B cell (primary cell): ENCODE results near the gene METAP1D. TPM values are rescaled to one million over a fixed set of nuclear protein-coding genes. Genes with fewer than 3 reads are reported as not detected.

Experiments
- ATAC-seq: fragments of 200-7000 bp; cut with Tn5 transposase; one replicate; pipeline ENCODE4 v1.10.0; 2021; ENCODE audit warnings: low read depth, mild to moderate bottlenecking, moderate number of reproducible peaks, moderate library complexity
- CTCF ChIA-PET: fragments of 350-600 bp; sonication (Branson Sonifier 250); formaldehyde crosslinking; loops from one replicate; lab custom pipeline; 2021; ENCODE audit warnings: antibody characterized with exemption, inconsistent platforms; lab: Charles Lee
- POLR2A ChIA-PET: fragments of 350-600 bp; sonication (Branson Sonifier 250); formaldehyde crosslinking; loops from one replicate; lab custom pipeline; 2021; ENCODE audit warnings: antibody characterized with exemption; lab: Charles Lee
- DNase-seq: peaks from one replicate; pipeline ENCODE4 v3.0.0; 2013
- H2AFZ ChIP-seq: 2 replicates; pipeline ENCODE4 v1.6.1; 2012; ENCODE audit warnings: mild to moderate bottlenecking, low read depth, low read length; ENCODE audit not compliant: insufficient read depth, poor library complexity, severe bottlenecking
- H3K27ac ChIP-seq, 2 donors: 1 replicate in 1 of 2; 2 replicates in 1 of 2; pipeline ENCODE4 v1.5.1; 2012 to 2013; ENCODE audit warnings: low read length in 2 of 2, mild to moderate bottlenecking in 2 of 2, moderate library complexity in 1 of 2
- H3K27me3 ChIP-seq, 4 experiments: fragments of 200-600 bp in 1 of 4; sonication (generic) in 1 of 4; replicated peaks in 1 of 4; 1 replicate in 2 of 4; 2 replicates in 2 of 4; pipeline versions ENCODE4 v1.6.1 to v1.7.0; 2013 to 2016; ENCODE audit warnings: low read length in 3 of 4, mild to moderate bottlenecking in 2 of 4, mixed read lengths in 1 of 4, moderate library complexity in 1 of 4; ENCODE audit not compliant: insufficient read depth in 4 of 4, control insufficient read depth in 3 of 4; ENCODE audit errors: control extremely low read depth in 1 of 4
- H3K36me3 ChIP-seq, 2 experiments: replicated peaks in 1 of 2; 1 replicate in 1 of 2; 2 replicates in 1 of 2; pipeline versions ENCODE4 v1.6.1 to v1.7.1; 2013; ENCODE audit warnings: low read length in 1 of 2; ENCODE audit not compliant: insufficient read depth in 2 of 2, control insufficient read depth in 1 of 2; ENCODE audit errors: control extremely low read depth in 1 of 2, extremely low read depth in 1 of 2
- H3K4me1 ChIP-seq, 2 donors: fragments of 200-600 bp in 1 of 2; sonication (generic) in 1 of 2; 1 replicate in 1 of 2; 2 replicates in 1 of 2; pipeline versions ENCODE4 v1.5.1 to v1.6.1; 2013 to 2017; ENCODE audit warnings: low read length in 2 of 2; ENCODE audit not compliant: control insufficient read depth in 2 of 2, insufficient read depth in 2 of 2
- H3K4me2 ChIP-seq: replicated peaks from 2 replicates; pipeline ENCODE3; 2012; ENCODE audit warnings: mild to moderate bottlenecking, low read depth, low read length; ENCODE audit not compliant: poor library complexity, severe bottlenecking
- H3K4me3 ChIP-seq, 5 experiments: fragments of 200-600 bp in 1 of 5; sonication (generic) in 1 of 5; 1 replicate in 3 of 5; 2 replicates in 2 of 5; pipeline versions ENCODE4 v1.5.1 to v1.7.0; 2011 to 2016; ENCODE audit warnings: low read length in 4 of 5, mild to moderate bottlenecking in 4 of 5, low read depth in 2 of 5, control low read depth in 1 of 5, moderate library complexity in 1 of 5; ENCODE audit not compliant: insufficient read depth in 1 of 5; ENCODE audit errors: control extremely low read depth in 1 of 5, extremely low read depth in 1 of 5
- H3K79me2 ChIP-seq: fragments of 200-600 bp; sonication (generic); one replicate; pipeline ENCODE4 v1.6.0; 2016; ENCODE audit warnings: low read length; ENCODE audit not compliant: control insufficient read depth, insufficient read depth
- H3K9ac ChIP-seq: fragments of 200-600 bp; sonication (generic); 2 replicates; pipeline ENCODE4 v1.6.1; 2017; ENCODE audit warnings: mild to moderate bottlenecking, low read length, moderate library complexity
- H3K9me3 ChIP-seq, 3 donors: one replicate each; pipeline versions ENCODE4 v1.6.1 to v1.7.1; 2013; ENCODE audit warnings: low read length in 2 of 3; ENCODE audit not compliant: control insufficient read depth in 2 of 3, insufficient read depth in 1 of 3; ENCODE audit errors: control extremely low read depth in 1 of 3
- H4K20me1 ChIP-seq: 2 replicates; pipeline ENCODE4 v1.6.0; 2012; ENCODE audit warnings: mild to moderate bottlenecking, low read length; ENCODE audit not compliant: insufficient read depth, control insufficient read depth, poor library complexity, severe bottlenecking
- H3K27ac Mint-ChIP-seq: one replicate; pipeline ENCODE4 v1.8.0; 2021; ENCODE audit warnings: mixed read lengths
- H3K27me3 Mint-ChIP-seq: one replicate; pipeline ENCODE4 v1.8.0; 2021; ENCODE audit warnings: mixed read lengths
- H3K4me1 Mint-ChIP-seq: one replicate; pipeline ENCODE4 v1.8.0; 2021; ENCODE audit warnings: mixed read lengths
- H3K4me3 Mint-ChIP-seq: one replicate; pipeline ENCODE4 v1.8.0; 2021; ENCODE audit warnings: mixed read lengths
- H3K9me3 Mint-ChIP-seq: one replicate; pipeline ENCODE4 v1.8.0; 2022; ENCODE audit warnings: mixed read lengths; ENCODE audit not compliant: insufficient read depth
- CTCF ChIP-seq: fragments of 200-600 bp; IDR thresholded peaks from one replicate; pipeline ENCODE4 v1.8.0; 2022; ENCODE audit warnings: antibody characterized with exemption, mild to moderate bottlenecking
- EZH2 ChIP-seq: IDR thresholded peaks from 2 replicates; pipeline ENCODE4 v1.6.1; 2012; ENCODE audit warnings: borderline replicate concordance, low read depth, mild to moderate bottlenecking, moderate library complexity, low read length; ENCODE audit not compliant: insufficient read depth, poor library complexity, severe bottlenecking
- whole genome bisulfite sequencing: methylation state at CpG from one replicate; pipeline ENCODE4 v1.1.5; 2013; ENCODE audit warnings: missing lambda C conversion rate; ENCODE audit not compliant: insufficient coverage; 5-methylcytosine and 5-hydroxymethylcytosine counted together
- intact Hi-C: fragments of 100-400 bp; cut with micrococcal nuclease; formaldehyde crosslinking; loops from one replicate; pipeline ENCODE4 v1.10.0; 2022
- polyA plus RNA-seq: library from polyadenylated mRNA; depleted of rRNA; stranded (reverse); fragments of >200 nt; gene quantifications from 2 replicates; pipeline ENCODE4 v1.2.3, GENCODE V29; 2012
- total RNA-seq, 2 donors: library from RNA; stranded (reverse); fragments of 120-200 nt in 1 of 2; gene quantifications; 1 replicate in 1 of 2; 2 replicates in 1 of 2; pipeline versions ENCODE4 v1.2.3 to v1.2.4, GENCODE V29; 2013 to 2022

METAP1D gene
- total and polyA plus RNA-seq, 2 donors (not counting 1 experiment from before 2014, with no cell fraction given) = 7.8 to 8.9 TPM

DNA sequence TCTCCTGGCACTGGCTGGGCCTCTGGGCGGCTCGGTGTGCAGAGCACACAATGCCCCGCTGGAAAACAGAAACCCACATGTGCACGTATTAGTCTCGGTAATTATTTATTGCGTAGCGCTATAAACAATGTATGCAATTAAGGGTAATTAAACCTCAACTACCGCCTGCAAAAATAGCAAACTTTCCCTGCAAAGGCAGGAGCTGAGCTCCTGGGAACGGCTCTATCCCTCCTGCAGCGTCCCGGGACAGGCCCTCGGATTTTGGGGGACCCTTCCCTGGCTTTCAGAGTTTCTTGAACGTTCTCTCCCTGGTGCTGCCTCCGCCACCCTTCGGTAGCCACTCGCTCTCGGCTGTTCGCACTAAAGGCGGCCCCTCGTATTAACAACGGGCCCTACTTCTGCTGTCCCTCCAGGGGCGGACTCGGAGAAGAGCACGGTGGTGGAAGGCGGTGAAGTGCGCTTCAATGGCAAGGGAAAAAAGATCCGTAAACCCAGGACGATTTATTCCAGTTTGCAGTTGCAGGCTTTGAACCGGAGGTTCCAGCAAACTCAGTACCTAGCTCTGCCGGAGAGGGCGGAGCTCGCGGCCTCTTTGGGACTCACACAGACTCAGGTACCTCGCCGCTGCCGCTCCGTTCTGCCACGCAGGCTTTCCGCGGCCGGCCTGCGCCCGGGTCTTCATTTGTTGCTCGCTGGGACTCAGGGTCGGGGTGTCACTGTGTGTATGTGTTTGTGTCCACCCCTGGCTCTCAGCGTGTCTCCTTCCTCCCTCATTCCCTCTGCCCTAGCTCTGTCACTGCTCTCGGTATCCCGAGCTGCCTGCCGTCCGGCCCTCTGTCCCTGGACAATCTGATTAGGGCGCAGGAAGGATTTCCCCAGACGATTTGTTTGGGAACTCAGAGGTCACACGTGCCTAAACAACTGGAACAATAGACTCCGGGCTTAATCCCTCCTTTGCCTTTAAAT lies 86.8 kb downstream of the METAP1D start:
- ChIA-PET CTCF (interaction anchor here (10.1 kb wide), 1 partner anchor 18 kb away, joined by 58 read pairs; the partner anchor contains the start of gene DLX2), POLR2A (interaction anchor here (0.6 to 0.8 kb wide), 2 partner anchors 16 to 192 kb away, joined by 3 read pairs; partner anchors contain the start of genes DLX2 and SLC25A12)
- peak; percentile 65 for DNase-seq
- H3K4me1 ChIP-seq = peaks cover 51 to 71% of the 10 kb centered on the region in 2 donors
- ATAC-seq = no peak
- H3K4me3 ChIP-seq = no peak overlapping the region
- no peaks in the 10 kb centered on the region for H3K79me2 ChIP-seq
- H3K27ac Mint-ChIP-seq = peak overlapping the region; percentile 71
- H3K4me3 Mint-ChIP-seq = peak overlapping the region; percentile 60
- peaks cover 2 to 91% (median 41%) of the 10 kb centered on the region in 3 donors for H3K9me3 ChIP-seq
- H3K4me1 Mint-ChIP-seq = peaks cover 41% of the 10 kb centered on the region
- H3K27me3 ChIP-seq = peaks cover 0 to 97% (median 87%) of the 10 kb centered on the region in 4 experiments
- intact Hi-C loops = no loop called here
- peaks cover 68% of the 10 kb centered on the region for H3K27me3 Mint-ChIP-seq
- H3K4me2 ChIP-seq = peak overlapping the region; percentile 79
- TF ChIP-seq CTCF = no peak
- peak; percentile 54 for TF ChIP-seq EZH2
- WGBS = 5% methylated on average over 47 of the region's 54 CpGs
- no peak overlapping the region for H2AFZ ChIP-seq
- no peaks in the 10 kb centered on the region for H3K9me3 Mint-ChIP-seq
- no peak overlapping the region for H3K27ac ChIP-seq
- H4K20me1 ChIP-seq = peaks cover 2% of the 10 kb centered on the region
- no peaks in the 10 kb centered on the region for H3K36me3 ChIP-seq
- H3K9ac ChIP-seq = peak overlapping the region; percentile 7
